ENCODE data around the gene ZNF549. TPM values are rescaled to one million over a fixed set of nuclear protein-coding genes. Genes with fewer than 3 reads are reported as not detected.
A peak's percentile ranks its signal among the peaks of the same experiment; 100 is the strongest.

The ZNF549 gene
- total RNA-seq, 1 donor from 2014 or later = 9.2 TPM

- Mint-ChIP-seq H3K9me3 (peaks cover 32% of the 10 kb centered on the region), H3K36me3 (peaks cover 36% of the 10 kb centered on the region), H3K27ac (peak overlapping the region; percentile 54), H3K4me1 (ENCODE audit: unreplicated experiment) (peaks cover 4% of the 10 kb centered on the region), H3K27me3 (no peaks in the 10 kb centered on the region), H3K4me3 (peak overlapping the region; percentile 89)
- DNase-seq (ENCODE audit: extremely low spot score, unreplicated experiment) = no peak
- TF ChIP-seq CTCF (conservative IDR thresholded peaks at IDR 0.05) = no peak
Measured at GRCh38 chr19:57599377-57599760, 72.2 kb downstream of the ZNF549 start.

DNA sequence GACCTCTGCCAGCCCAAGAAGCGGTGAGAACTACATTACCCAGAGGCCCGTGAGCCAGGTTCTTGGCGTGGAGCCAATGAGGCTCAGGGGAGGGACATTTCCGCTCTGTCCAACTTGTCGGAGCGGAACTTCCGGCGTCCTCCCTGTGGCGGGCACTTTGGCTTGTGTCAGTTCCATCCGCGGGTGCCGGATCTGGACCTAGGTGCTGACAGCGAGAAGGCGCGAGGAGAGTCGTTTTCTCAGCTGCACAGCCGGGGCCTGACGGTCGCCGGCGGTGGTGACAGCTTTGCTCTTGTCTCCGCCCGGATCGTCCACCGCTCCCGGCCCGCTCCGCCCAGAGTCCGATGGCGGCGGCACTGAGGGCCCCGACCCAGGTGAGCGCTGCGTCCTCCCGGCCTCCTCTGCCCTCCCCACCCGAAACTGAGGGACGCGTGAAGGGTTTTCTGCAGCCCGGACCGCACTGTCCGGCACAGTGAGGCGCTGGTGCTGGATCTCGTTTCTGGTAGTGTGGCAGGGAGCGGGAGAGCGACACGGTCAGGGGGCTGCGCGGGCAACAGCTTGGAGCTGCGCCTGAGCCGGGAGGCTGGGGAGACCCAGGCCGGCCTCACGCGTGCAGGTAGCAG lies 72.7 kb downstream of the ZNF549 start, which contains the start of gene ZNF530:
Gene ZNF530 (plus strand): TSS at position 125 of the 623 bp plus-strand sequence. CDS start 4,461 bp downstream, outside the sequence.
- Mint-ChIP-seq H3K27ac (peak within 1 kb of the TSS; percentile 54), H3K4me1 (ENCODE audit: unreplicated experiment) (peaks cover 4% of the 10 kb centered on the region), H3K36me3 (peaks cover 41% of the 10 kb centered on the region), H3K4me3 (peak within 1 kb of the TSS; percentile 89), H3K27me3 (no peaks in the 10 kb centered on the region), H3K9me3 (peaks cover 37% of the 10 kb centered on the region)
- peak; percentile 90 for DNase-seq (ENCODE audit: extremely low spot score, unreplicated experiment)
- TF ChIP-seq CTCF (conservative IDR thresholded peaks at IDR 0.05) = no peak

DNA sequence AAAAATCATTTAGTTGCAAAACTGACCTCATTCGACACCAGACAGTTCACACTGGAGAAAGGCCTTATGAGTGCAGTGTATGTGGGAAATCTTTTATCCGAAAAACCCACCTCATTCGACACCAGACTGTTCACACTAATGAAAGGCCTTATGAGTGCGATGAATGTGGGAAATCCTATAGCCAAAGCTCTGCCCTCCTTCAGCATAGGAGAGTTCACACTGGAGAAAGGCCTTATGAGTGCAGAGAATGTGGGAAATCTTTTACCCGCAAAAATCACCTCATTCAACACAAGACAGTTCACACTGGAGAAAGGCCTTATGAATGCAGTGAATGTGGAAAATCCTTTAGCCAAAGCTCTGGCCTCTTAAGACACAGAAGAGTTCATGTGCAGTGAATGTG lies 79.8 kb downstream of the ZNF549 start:
- no peak overlapping the region for H3K27ac Mint-ChIP-seq
- no peak for TF ChIP-seq CTCF (conservative IDR thresholded peaks at IDR 0.05)
- no peaks in the 10 kb centered on the region for H3K27me3 Mint-ChIP-seq
- no peak overlapping the region for H3K4me3 Mint-ChIP-seq
- no peak for DNase-seq (ENCODE audit: extremely low spot score, unreplicated experiment)
- no peaks in the 10 kb centered on the region for H3K4me1 Mint-ChIP-seq (ENCODE audit: unreplicated experiment)
- peaks cover 59% of the 10 kb centered on the region for H3K36me3 Mint-ChIP-seq
- H3K9me3 Mint-ChIP-seq = peaks cover 27% of the 10 kb centered on the region

Other genes starting within 250 kb of the ZNF549 start
- gene ZNF460, start 246.9 kb upstream of the ZNF549 start, total RNA-seq (ENCODE audit: low replicate concordance) = 58.4 and 66.1 TPM in 2 replicates
- gene ZNF543, start 206.9 kb upstream of the ZNF549 start, total RNA-seq (ENCODE audit: low replicate concordance) = 8.3 and 9.8 TPM in 2 replicates
- gene ZNF304, start 176.1 kb upstream of the ZNF549 start, total RNA-seq (ENCODE audit: low replicate concordance) = 12.1 and 12.2 TPM in 2 replicates
- gene TRAPPC2B, start 163.8 kb upstream of the ZNF549 start, total RNA-seq (ENCODE audit: low replicate concordance) = 11.9 and 12.3 TPM in 2 replicates
- gene ZNF547, start 163.8 kb upstream of the ZNF549 start, total RNA-seq (ENCODE audit: low replicate concordance) = 3.9 and 4.9 TPM in 2 replicates
- gene ZNF548, start 137.5 kb upstream of the ZNF549 start, total RNA-seq (ENCODE audit: low replicate concordance) = 23.9 and 28.2 TPM in 2 replicates
- gene ZNF17, start 116.2 kb upstream of the ZNF549 start, total RNA-seq (ENCODE audit: low replicate concordance) = 13.3 and 13.9 TPM in 2 replicates
- gene ZNF749, start 92.0 kb upstream of the ZNF549 start, total RNA-seq (ENCODE audit: low replicate concordance) = 17.5 and 26.6 TPM in 2 replicates
- 0.94 and 1.6 TPM in 2 replicates for gene VN1R1, start 70.2 kb upstream of the ZNF549 start, total RNA-seq (ENCODE audit: low replicate concordance)
- 16.6 and 18.0 TPM in 2 replicates for gene ZNF772, start 49.8 kb upstream of the ZNF549 start, total RNA-seq (ENCODE audit: low replicate concordance)
- gene ZNF419, start 39.6 kb upstream of the ZNF549 start, total RNA-seq (ENCODE audit: low replicate concordance) = 15.4 and 18.4 TPM in 2 replicates
- gene ZNF773, start 27.4 kb upstream of the ZNF549 start, total RNA-seq (ENCODE audit: low replicate concordance) = 9.6 and 9.8 TPM in 2 replicates
- gene ZNF550, start 32.5 kb downstream of the ZNF549 start, total RNA-seq (ENCODE audit: low replicate concordance) = 15.9 and 18.7 TPM in 2 replicates
- gene ZNF416, start 51.6 kb downstream of the ZNF549 start, total RNA-seq (ENCODE audit: low replicate concordance) = 9.1 and 10.3 TPM in 2 replicates
- 11.5 and 17.6 TPM in 2 replicates for gene ZIK1, start 56.8 kb downstream of the ZNF549 start, total RNA-seq (ENCODE audit: low replicate concordance)
- gene ZNF530, start 72.5 kb downstream of the ZNF549 start, total RNA-seq (ENCODE audit: low replicate concordance) = 4.8 and 4.9 TPM in 2 replicates
- gene ZNF134, start 86.9 kb downstream of the ZNF549 start, total RNA-seq (ENCODE audit: low replicate concordance) = 24.7 and 27.1 TPM in 2 replicates
- 15.2 and 26.5 TPM in 2 replicates for gene ZNF211, start 105.8 kb downstream of the ZNF549 start, total RNA-seq (ENCODE audit: low replicate concordance)
- gene ZSCAN4, start 141.6 kb downstream of the ZNF549 start, total RNA-seq (ENCODE audit: low replicate concordance) = not detected in 2 replicates
- gene ZNF551, start 154.6 kb downstream of the ZNF549 start, total RNA-seq (ENCODE audit: low replicate concordance) = 14.4 and 16.1 TPM in 2 replicates
- 13.2 and 15.4 TPM in 2 replicates for gene ZNF154, start 181.8 kb downstream of the ZNF549 start, total RNA-seq (ENCODE audit: low replicate concordance)
- 5.9 and 7.8 TPM in 2 replicates for gene ZNF671, start 200.3 kb downstream of the ZNF549 start, total RNA-seq (ENCODE audit: low replicate concordance)
- 23.9 and 29.6 TPM in 2 replicates for gene ZNF776, start 219.5 kb downstream of the ZNF549 start, total RNA-seq (ENCODE audit: low replicate concordance)
- gene ZNF586, start 242.3 kb downstream of the ZNF549 start, total RNA-seq (ENCODE audit: low replicate concordance) = 19.6 and 25.3 TPM in 2 replicates